OCI-LY3 (cell line): ENCODE data around the gene CACNA1C.

Experiments used
- EZH2phosphoT487 ChIP-seq: fragments of 200-600 bp; shearing (Covaris generic); IDR thresholded peaks from 2 replicates; pipeline ENCODE4 v1.6.1; 2018; ENCODE audit warnings: antibody characterized with exemption, mixed run types, low read depth
- TF ChIP-seq, protein P1 (sequence below): fragments of 200-600, 300-600 bp; sonication (generic); IDR thresholded peaks from 2 replicates; pipeline ENCODE4 v1.5.1; 2014; ENCODE audit warnings: antibody characterized with exemption, low read length, low read depth

GRCh38 chr12:2064071-2064507 lies 11.3 kb downstream of the CACNA1C start:
- TF ChIP-seq, protein P1, sequence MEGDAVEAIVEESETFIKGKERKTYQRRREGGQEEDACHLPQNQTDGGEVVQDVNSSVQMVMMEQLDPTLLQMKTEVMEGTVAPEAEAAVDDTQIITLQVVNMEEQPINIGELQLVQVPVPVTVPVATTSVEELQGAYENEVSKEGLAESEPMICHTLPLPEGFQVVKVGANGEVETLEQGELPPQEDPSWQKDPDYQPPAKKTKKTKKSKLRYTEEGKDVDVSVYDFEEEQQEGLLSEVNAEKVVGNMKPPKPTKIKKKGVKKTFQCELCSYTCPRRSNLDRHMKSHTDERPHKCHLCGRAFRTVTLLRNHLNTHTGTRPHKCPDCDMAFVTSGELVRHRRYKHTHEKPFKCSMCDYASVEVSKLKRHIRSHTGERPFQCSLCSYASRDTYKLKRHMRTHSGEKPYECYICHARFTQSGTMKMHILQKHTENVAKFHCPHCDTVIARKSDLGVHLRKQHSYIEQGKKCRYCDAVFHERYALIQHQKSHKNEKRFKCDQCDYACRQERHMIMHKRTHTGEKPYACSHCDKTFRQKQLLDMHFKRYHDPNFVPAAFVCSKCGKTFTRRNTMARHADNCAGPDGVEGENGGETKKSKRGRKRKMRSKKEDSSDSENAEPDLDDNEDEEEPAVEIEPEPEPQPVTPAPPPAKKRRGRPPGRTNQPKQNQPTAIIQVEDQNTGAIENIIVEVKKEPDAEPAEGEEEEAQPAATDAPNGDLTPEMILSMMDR, result no peak
- no peak for TF ChIP-seq EZH2phosphoT487
